Stimulated activated CD4-positive, alpha-beta T cell treated with anti-CD3 and anti-CD28 coated beads, Interleukin-2, amount 100 ng/mL, for 48 hours (primary cell): ENCODE data around the gene AK8.

Experiments
- DNase-seq, 2 donors: peaks; one replicate each; pipeline ENCODE4 v3.0.0-alpha.2; 2020

The AK8 gene

GRCh38 chr9:132710333-132710732 is 167.8 kb downstream of the AK8 start:
- no peak for DNase-seq

GRCh38 chr9:132708769-132709430 is 169.2 kb downstream of the AK8 start:
- DNase-seq, result no peak

- no peak for DNase-seq
Measured at GRCh38 chr9:132708239-132708638, 169.8 kb downstream of the AK8 start.

GRCh38 chr9:132703336-132703735 is 174.7 kb downstream of the AK8 start:
- no peak for DNase-seq

GRCh38 chr9:132702254-132702653 is 175.8 kb downstream of the AK8 start:
- no peak for DNase-seq

GRCh38 chr9:132699956-132700355 is 178.1 kb downstream of the AK8 start:
- DNase-seq, result no peak

- DNase-seq, result no peak
Measured at GRCh38 chr9:132698989-132699388, 179.1 kb downstream of the AK8 start.

- DNase-seq, result no peak
Measured at GRCh38 chr9:132697230-132697629, 180.9 kb downstream of the AK8 start.

- no peak for DNase-seq
Measured at GRCh38 chr9:132694144-132694543, 183.9 kb downstream of the AK8 start.

GRCh38 chr9:132690696-132691095 is 187.4 kb downstream of the AK8 start:
- DNase-seq, result no peak

- no peak for DNase-seq
Measured at GRCh38 chr9:132683873-132684272, 194.2 kb downstream of the AK8 start.

- DNase-seq, result no peak
Measured at GRCh38 chr9:132681561-132681960, 196.5 kb downstream of the AK8 start.

- DNase-seq, result no peak
Measured at GRCh38 chr9:132679946-132680625, 198.0 kb downstream of the AK8 start.

- DNase-seq, result no peak
Measured at GRCh38 chr9:132677976-132678375, 200.1 kb downstream of the AK8 start.
